GM19193 (cell line): Measurements from ENCODE around the gene NAALADL2.

Experiments
- POLR2A ChIP-seq: IDR thresholded peaks from 4 replicates; pipeline ENCODE4 v1.6.1; 2011; ENCODE audit not compliant: insufficient read depth, insufficient read length; ENCODE audit errors: extremely low read depth

Gene NAALADL2

GRCh38 chr3:175215833-175216232 is 356.7 kb downstream of the NAALADL2 start:
- TF ChIP-seq POLR2A, result no peak

DNA sequence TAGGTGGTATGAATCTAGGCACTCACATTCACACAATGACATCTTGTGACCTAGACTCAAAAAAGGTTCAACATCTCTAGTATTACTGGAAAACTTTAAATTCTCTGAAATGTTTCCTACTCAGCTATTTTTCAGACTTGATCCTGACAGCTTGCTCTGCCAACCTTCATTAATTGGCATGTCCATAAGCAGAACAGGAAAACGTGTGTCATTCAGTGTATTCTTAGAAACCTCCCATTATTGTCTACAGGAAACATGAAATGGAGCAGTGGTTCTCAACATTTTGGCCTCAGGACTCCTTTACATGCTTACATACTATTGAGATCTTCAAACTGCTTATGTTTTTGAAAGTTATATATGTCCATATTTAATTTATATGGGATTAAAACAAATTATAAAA is 363.2 kb downstream of the NAALADL2 start:
- no peak for TF ChIP-seq POLR2A

GRCh38 chr3:175224051-175224450 is 364.9 kb downstream of the NAALADL2 start:
- TF ChIP-seq POLR2A, result no peak

- no peak for TF ChIP-seq POLR2A
Observed at GRCh38 chr3:175226444-175226843, 367.3 kb downstream of the NAALADL2 start.

- no peak for TF ChIP-seq POLR2A
Observed at GRCh38 chr3:175227126-175227525, 368.0 kb downstream of the NAALADL2 start.

GRCh38 chr3:175233957-175234940 is 375.1 kb downstream of the NAALADL2 start:
- no peak for TF ChIP-seq POLR2A

DNA sequence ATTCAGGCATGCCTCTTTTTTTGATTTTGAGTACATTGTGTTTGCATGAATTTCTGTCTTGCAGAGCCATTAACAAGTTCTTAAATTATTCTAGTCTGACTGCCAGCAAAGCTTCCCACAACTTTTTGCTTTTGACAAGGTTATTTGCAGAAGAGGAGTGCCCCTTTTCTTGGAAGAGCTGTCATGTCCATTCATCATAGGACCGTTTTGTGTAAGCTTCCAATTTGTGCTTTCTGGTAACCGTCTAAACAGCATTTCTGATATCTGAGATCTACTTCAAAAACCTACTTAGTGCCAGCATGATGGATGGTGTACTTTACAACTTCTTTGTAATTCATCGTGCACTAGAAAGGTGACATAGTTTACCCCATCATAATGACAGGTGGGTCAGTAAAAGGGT is 379.7 kb downstream of the NAALADL2 start:
- no peak for TF ChIP-seq POLR2A

GRCh38 chr3:175240921-175241320 is 381.8 kb downstream of the NAALADL2 start:
- no peak for TF ChIP-seq POLR2A

DNA sequence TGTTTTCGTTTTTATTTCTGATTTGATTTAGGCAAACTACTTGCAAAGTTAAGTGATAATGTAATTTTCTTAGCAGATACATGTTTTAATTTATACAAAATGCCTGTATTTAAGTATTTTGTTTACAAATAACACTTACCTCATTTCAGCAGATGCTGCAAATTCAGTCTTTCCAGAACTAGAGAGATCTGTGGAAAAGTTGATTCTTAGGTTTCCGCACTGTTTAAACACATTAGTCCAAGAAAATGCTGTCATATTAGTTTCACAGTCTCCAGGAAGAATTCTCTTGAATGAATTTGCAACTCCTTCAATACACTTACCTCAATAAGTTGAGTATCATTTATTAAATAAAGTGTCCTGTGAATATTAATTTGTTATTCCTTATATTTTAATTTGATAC is 383.1 kb downstream of the NAALADL2 start:
- no peak for TF ChIP-seq POLR2A

- TF ChIP-seq POLR2A, result no peak
Observed at GRCh38 chr3:175246234-175246633, 387.1 kb downstream of the NAALADL2 start.

DNA sequence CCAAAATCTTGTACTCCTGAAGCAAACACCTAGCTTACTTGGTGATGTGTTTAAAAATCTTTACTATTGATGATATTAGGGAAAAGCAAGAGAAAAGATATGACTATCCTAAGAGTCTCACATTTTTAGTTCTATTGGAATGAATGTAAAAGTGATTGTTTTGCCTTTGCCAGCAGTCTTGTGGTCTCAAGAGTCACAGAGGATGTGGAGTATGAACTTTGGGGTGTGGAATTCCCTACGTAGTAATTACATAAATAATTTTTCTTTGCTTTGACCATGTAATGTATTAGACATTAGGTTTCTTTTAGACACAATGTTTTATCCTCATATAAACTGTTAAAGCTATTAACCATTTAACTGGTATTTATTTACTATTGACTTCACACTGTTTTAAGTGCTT is 387.6 kb downstream of the NAALADL2 start:
- TF ChIP-seq POLR2A, result no peak

GRCh38 chr3:175247629-175248028 is 388.5 kb downstream of the NAALADL2 start:
- no peak for TF ChIP-seq POLR2A

DNA sequence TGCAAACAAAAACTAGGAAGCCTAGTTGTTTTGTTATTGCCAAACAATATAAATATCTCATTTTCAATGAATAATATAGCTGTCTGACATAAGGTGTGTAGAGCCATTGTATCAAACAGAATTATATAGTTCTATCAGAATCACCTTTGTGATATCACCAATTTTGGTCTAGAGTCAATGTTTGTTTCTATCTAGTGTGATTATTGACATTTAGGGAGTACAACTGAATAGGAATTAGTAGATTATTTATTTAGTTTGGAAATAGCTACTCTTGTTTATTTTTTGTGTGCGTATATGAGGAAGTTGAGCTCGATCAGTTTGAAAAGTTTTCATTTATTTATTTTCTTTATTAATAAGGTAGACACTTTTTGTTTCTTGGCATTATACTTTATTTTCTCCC is 389.7 kb downstream of the NAALADL2 start:
- TF ChIP-seq POLR2A, result no peak

GRCh38 chr3:175255698-175256097 is 396.6 kb downstream of the NAALADL2 start:
- TF ChIP-seq POLR2A, result no peak

GRCh38 chr3:175257123-175257522 is 398.0 kb downstream of the NAALADL2 start:
- TF ChIP-seq POLR2A, result no peak

DNA sequence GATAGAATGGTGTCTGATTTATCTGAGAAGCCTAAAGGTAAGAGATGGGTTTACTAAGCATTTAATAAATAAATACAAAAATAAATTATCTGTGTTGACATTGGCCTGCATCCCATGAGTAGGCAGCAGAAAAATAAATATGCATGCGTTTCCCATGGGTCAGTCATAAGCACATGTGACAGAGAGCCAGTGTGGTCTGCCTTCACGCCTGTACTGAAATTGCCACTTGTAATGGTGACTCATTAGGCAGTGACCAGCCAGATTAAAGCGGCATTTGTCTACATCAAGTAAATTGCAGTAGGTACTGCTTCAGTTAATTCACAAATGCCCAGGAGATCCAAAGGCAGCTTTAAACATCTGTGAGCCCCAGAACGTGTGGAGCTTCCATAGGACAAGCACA is 399.6 kb downstream of the NAALADL2 start:
- no peak for TF ChIP-seq POLR2A
